Skin of body (tissue), 2 donors: ENCODE measurements around the gene DMXL2. TPM values are rescaled to one million over a fixed set of nuclear protein-coding genes. Genes with fewer than 3 reads are reported as not detected.
"Not testable (repeated sequence)": the region's sequence is repeated elsewhere in the genome, so short reads cannot be mapped to it uniquely, and the experiment has no call there.

Experiments used
- DNase-seq: peaks from one replicate; lab custom pipeline; 2025; lab: John Stamatoyannopoulos, UW
- total RNA-seq: library from RNA; depleted of rRNA; stranded (reverse); fragments of >200 nt; gene quantifications from one replicate; pipeline ENCODE4 v1.2.3, GENCODE V29; 2014

Gene DMXL2, protein sequence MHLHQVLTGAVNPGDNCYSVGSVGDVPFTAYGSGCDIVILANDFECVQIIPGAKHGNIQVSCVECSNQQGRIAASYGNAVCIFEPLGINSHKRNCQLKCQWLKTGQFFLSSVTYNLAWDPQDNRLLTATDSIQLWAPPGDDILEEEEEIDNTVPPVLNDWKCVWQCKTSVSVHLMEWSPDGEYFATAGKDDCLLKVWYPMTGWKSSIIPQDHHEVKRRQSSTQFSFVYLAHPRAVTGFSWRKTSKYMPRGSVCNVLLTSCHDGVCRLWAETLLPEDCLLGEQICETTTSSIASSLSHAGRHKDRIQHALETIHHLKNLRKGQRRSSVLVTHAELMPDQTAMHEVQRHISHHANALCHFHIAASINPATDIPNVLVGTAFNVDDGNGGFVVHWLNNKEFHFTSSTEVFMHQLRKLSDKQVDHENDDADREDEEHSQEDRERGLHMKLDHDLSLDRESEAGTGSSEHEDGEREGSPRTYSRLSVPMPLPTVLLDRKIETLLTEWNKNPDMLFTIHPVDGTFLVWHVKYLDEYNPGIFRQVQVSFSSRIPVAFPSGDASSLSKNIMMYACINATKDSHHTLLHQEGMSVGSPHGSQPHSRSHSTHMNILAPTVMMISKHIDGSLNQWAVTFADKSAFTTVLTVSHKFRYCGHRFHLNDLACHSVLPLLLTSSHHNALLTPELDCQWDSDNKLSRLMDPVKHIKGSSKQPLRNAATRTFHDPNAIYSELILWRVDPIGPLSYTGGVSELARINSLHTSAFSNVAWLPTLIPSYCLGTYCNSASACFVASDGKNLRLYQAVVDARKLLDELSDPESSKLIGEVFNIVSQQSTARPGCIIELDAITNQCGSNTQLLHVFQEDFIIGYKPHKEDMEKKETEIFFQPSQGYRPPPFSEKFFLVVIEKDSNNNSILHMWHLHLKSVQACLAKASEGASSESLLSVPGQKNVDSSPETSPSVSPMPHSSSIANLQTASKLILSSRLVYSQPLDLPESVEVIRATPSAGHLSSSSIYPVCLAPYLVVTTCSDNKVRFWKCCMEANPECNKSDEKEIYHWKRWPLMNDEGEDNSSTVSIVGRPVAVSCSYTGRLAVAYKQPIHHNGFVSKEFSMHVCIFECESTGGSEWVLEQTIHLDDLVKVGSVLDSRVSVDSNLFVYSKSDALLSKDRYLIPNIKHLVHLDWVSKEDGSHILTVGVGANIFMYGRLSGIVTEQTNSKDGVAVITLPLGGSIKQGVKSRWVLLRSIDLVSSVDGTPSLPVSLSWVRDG (N-terminal part only)
- total RNA-seq = 35.5 TPM

DNA sequence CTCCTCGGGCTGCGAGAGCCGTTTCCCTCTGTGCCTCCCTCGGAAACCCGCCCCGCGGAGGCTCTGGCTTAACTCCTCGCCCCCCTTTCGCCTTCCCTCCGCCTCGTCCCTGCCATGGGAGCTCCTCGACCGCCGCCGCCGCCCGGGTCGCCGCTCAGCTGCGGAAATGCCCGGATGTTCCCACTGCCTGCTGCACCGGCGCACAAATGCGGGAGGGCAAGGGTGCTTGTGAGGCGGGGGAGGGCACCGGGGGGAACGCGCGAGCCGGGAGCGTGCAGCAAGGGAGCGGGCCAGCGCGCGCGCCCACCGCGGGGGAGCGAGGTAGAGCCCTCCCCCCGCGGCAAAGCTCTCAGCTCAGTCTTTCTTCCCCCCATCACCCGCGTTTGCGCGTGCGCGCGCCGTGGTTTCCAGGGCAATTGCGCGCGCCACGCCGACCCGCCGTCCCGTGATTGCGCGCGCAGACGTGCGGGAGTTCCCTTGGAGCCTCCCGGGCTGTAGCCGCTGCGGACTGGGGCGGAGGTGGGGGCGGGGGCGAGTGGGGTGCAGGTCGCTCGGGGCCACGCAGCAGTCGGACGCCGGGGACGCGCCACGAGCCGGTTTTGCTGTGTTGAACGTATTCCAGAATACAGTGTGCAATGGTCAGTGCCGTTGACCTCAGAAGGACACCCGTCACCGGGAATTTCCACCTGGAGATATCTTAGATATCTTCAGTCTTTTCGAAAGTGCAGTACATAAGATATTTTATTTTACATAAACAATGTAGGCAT lies at the start of gene DMXL2:
Gene DMXL2 (minus strand): TSS at position 168 of the 767 bp plus-strand sequence. CDS start 226 bp downstream, outside the sequence.
- peak; percentile 78 for DNase-seq

- no peak for DNase-seq
Observed at GRCh38 chr15:51672155-51672687, 49.6 kb upstream of the DMXL2 start.

GRCh38 chr15:51669381-51669780 lies 46.8 kb upstream of the DMXL2 start:
- DNase-seq = no peak

DNA sequence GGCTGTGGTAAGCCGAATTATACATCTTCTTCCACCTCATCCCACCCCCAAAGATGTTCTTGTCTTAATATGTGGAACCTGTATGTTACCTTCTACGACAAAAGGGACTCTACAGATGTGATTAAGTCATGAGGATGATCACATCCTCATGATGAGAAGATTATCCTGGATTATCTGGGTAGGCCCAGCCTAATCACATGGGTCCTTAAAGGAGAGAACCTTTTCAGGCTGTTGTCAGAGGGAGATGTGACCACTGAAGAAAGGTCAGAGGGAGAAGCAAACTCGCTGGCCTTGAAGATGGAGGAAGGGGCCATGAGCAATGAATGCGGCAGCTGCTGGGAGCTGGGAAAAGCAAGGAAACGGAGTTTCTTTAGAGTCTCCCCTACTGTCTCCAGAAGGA lies 45.9 kb upstream of the DMXL2 start:
- DNase-seq = no peak

DNA sequence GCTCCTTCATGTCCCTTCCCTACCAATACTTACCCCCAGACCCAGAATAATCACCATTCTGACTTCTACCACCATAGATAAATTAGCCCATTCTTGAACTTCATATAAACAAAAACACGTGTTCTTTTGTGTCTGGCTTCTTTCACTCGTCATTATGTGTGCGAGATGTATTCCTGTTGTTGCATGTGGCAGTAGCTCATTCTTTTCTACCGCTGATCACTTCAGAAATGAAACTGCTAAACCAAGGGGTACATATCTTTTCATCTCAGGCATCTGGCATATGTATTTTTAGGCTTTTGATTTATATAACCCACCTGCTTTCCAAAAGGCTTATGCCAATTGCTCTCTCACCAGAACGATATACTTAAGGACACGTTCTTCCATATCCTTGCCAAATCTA lies 44.9 kb upstream of the DMXL2 start:
- no peak for DNase-seq

- DNase-seq = no peak
Observed at GRCh38 chr15:51661072-51661471, 38.5 kb upstream of the DMXL2 start.

GRCh38 chr15:51658664-51659063 lies 36.1 kb upstream of the DMXL2 start:
- no peak for DNase-seq

DNA sequence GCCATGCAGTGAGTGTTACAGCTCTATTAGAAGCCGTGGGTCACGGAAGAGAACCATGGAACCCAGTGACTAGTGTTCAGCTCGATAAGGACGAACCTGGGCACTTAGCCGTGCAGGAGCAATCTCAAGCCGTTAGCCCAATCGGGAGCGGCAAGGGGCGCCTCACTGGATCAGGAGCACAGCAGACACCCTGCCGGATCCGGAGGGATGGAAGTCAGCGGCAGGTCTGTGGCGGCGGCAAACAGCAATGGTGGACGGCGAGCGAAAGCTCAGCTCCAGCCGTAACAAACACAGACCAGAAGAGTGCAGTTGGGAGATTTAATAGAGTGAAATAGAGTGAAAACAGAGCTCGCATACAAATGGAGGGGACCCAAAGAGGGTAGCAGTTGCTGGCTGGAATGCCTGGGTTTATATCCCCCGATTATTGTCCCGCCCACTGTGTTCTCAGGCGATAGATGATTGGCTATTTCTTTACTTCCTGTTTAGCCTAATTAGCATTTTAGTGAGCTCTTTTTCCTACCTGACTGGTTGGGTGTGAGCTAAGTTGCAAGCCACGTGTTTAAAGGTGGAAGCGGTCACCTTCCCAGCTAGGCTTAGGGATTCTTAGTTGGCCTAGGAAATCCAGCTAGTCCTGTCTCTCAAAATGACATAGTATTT lies 33.0 kb upstream of the DMXL2 start:
- DNase-seq = not testable (repeated sequence)

DNA sequence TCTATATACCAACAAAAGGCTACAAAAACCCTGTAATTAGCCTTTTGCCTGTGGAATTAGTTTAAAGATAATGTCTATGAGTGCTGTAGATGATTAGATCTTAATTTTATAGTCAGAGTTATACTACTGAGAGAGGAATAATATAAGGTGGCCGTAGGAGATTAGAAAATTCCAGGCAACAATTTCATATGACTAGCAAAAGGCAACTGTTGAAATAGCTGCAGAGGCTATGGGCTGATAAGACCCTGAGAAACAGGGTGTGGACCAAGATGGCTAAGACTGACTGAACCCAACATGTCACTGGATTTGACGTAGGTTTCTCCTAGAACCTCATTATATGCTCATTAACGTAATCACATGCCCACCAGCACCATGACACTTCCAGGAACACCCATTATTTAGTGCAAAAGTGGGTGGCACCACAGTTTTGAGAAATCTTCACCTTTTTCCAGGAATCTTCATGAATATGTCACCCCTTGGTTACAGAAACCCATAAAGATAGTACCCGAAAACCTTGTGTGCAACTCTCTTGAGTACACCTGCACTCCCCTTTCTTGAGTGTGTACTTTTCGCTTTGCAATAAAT lies 29.6 kb upstream of the DMXL2 start:
- no peak for DNase-seq

GRCh38 chr15:51649659-51650521 lies 27.3 kb upstream of the DMXL2 start:
- DNase-seq = peak; percentile 56

DNA sequence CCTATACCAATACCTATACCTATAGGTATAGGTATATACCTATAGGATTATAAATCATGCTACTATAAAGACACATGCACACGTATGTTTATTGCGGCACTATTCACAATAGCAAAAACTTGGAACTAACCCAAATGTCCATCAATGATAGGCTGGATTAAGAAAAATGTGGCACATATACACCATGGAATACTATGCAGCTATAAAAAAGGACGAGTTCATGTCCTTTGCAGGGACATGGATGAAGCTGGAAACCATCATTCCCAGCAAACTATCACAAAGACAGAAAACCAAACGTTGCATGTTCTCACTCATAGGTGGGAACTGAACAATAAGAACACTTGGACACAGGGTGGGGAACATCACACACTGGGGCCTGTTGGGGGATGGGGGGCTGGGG lies 26.1 kb upstream of the DMXL2 start:
- not testable (repeated sequence) for DNase-seq

- not testable (repeated sequence) for DNase-seq
Observed at GRCh38 chr15:51648101-51648500, 25.5 kb upstream of the DMXL2 start.

DNA sequence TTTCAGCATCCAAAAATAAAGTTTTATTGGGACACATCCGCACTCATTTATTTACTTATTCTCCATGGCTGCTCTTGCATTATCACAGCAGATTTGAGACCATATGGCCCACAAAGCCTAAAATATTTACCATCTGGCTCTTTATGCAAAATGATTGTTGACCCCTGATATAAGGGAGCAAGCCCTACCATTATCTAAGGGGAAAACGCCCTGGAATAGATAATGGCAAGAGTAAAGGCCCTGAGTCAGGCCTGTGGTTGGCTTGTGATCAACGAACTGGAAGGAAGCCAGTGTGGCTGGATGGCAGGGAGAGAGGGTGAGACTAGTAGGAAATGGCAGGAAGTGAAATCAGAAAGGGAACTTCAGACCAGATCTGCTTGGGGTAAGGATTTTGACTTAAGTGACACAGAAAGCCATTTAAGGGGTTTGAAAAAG lies 24.6 kb upstream of the DMXL2 start:
- DNase-seq = no peak

GRCh38 chr15:51642696-51643095 lies 20.1 kb upstream of the DMXL2 start:
- DNase-seq = no peak

DNA sequence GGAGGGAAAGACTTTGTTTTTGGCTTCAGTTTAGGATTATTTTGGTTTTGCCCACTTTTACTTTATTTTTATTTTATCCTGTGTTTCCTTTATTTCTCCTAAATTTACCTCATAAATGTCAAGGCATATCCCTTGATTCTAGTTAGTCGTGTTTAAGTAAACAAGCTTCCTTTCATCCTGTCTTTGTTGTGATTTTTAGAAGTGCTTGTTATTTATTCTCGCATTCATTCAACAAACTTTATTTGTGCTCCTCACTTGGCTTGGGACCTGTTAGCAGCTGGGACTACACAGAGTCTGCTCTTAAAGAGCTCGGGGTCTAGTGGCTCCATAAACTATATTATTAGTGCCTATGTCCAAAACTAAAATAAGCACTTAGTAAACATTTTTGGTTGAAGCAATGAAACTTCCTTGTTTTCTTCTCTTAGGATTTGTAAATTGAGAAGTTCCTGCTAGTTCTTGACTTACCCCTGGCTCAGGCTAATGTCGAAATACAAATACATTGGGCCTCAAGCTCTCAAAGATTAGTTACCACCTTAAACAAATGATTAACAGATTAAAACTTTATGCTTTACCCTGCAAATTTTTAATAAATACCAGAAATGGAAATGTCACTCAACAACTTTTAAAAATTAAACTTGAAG lies 19.0 kb upstream of the DMXL2 start:
- no peak for DNase-seq

- DNase-seq = no peak
Observed at GRCh38 chr15:51634591-51635198, 12.1 kb upstream of the DMXL2 start.

DNA sequence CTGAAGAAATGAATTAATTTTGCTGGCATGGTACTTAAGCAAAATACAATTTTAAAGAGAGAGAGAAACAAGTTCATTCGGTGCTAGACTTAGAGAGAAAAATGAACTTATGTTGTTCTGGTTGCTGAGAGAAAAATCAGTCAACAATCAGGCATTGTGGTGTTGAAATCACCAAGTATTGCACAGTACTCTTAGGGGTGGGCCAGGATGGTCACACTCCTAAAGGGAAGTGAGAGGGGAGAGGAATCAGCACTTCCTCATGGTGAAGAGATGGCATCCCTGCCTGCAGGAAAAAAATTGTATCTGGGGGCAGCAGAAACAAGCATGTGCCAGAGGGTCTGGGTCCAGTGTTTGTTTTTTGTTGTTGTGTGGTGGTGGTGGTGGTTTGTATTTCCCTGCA lies 7.0 kb upstream of the DMXL2 start:
- no peak for DNase-seq

DNA sequence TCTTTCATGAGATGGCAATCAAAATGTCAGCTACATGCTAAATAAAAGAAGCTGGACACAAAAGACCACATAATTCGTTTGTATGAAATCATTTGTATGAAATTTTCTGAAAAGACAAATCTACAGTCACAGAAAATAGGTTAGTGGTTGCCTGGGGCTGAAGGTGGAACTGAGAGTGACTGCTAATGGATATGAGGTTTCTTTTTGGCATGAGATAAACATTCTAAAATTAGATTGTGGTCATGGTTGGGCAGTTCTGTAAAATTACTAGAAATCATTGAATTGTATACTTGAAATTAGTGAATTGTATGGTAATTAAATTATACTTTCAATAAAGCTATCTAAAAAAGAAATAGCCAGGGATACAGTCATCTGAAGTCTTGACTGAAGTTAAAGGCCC lies 2.7 kb upstream of the DMXL2 start:
- no peak for DNase-seq
